IPS-NIHi11 (cell line): ENCODE measurements around the gene SHROOM1.

ENCODE experiments used
- DNase-seq: peaks from one replicate; pipeline ENCODE4 v3.0.0; 2012; ENCODE audit warnings: mixed read lengths, low spot score

SHROOM1 gene

DNA sequence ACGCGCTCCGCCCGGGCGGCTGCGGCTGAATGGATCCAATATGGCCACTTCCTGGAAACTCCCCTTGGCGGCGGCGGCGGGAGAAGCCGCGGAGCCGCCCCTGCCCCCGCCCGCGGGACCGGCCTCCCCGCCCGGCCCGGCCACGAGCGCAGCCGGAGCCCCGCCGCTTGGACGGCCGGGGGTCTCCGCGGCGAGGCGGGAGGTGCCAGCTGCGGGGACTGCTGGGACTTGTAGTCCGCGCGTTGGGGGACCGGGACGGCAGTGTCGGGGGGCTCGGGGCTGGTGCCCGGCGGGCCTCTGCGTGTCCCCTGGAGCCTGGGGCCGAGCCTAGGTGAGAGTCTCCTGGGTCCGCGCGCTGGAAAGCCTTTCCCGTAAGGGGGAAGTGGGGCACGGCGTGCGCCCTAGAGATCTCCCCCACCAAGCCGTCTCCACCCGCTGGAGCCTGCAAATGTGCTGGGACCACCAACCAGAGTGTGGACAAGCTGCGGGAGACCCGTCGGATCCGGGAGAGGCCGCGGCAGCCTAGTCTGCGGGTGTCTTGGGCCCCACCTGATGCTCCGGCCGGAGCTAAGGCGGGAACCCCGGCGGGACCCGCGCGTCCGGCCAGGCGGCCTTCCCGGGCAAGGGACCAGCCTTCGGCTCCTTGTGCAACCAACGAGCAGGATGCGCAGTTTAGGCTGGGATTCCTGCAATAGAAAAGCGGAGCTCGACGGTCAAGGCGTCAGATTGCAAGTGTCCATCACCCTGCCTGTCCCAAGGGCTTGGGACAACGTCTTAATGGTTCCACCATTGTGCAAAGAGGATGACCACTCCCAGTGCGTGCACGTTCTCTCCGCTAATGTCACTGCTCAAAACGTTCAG, 53.0 kb downstream of the SHROOM1 start, which contains the start of gene SEPTIN8:
TSS of gene SEPTIN8 (minus strand) at position 31 of the 861 bp plus-strand sequence. CDS start 102 bp downstream, outside the sequence.
- peak; percentile 82 for DNase-seq

DNA sequence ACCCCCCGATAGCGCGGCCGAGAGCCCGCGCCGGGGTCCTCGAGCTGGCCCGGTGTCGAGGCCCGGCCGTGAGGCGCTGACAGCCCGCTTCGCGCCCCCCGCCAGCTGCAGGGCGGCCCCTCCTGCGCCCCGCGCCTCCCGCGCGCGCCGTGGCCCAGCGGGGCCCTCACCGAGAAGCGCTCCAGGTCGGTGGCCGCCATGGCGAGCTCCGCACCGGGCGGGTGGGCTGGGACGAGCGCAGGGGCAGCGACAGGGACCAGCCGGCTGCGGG, 53.6 kb downstream of the SHROOM1 start:
- no peak for DNase-seq

DNA sequence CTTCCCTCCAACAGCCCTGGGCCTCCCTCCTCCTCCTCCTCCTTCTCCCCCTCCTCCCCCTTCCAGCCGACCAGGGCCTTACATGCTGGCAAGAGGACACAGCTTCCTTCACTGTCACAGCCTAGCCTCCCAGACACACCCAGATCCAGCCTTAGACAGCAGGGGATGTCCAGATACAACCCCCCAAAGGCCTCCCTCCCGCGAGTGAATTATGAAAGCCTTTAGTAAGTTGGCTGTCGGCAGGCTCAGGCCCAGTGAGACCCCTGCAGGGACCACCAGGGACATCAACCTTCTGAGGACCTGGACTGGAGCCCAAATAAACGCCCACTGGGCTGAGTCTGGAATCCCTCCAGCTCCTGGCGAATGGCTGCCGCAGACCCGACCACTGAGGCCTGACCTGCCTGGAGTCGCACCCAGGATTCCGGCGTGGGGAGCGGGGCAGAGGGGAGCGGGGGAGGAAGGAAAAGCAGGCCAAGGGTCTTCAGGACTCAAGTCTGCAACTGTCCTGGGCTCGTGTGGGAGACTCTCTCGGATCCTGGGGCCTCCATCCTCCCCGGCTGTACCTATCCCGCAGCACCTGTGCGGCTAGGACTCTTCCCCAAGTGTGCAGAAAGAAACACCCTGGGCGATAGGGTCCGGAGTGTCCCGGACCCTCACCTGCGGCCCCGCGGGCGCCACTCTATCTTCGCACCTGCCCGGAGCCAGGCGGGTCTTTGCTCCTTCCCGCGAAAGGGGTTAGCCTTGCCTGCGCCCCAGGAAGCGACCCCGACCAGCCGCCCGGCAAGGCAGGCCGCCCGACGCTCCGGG, 54.1 kb downstream of the SHROOM1 start:
- peak; percentile 55 for DNase-seq

DNA sequence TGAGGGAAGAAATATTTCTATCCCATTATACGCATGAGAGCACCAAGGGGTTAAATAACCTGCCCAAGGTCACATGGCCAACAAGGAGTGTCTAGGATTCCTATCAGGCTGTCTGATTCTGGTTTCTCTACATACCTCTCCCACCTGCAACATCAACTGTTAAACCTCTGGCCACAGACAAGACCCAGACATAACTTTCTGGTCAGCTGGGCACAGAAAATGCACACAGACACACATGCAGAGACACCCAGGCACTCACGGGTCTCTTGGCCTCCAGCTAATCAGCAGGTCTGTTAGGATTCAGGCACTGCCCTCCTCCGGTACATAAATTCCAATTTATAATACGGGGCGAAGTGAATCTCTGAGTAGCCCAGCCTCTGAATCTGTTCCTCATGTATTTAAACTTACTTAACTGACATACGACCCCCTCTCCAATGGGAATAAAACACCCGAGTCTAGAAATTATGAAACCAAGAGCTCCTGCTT, 54.9 kb downstream of the SHROOM1 start:
- peak; percentile 38 for DNase-seq

- DNase-seq, result no peak
Observed at GRCh38 chr5:132774896-132775295, 55.6 kb downstream of the SHROOM1 start.

DNA sequence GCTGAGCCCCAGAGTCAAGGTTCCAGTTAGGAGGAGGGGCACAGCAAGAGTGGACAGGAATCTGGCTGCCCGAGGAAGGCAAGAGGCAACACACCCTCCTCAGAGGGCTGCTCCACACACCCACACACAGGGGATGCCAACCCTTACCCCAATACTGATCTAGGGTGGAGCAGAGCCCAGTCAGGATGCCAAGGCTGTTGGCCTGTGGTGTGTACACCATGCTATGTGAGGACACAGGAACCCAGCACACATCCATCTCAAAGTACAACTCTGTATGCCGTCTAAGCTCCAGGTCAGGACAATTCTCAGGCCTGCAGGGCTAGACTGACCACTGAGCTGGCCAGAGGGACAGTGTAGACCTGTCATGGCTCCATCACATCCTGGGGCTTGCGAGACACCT, 56.0 kb downstream of the SHROOM1 start:
- no peak for DNase-seq

DNA sequence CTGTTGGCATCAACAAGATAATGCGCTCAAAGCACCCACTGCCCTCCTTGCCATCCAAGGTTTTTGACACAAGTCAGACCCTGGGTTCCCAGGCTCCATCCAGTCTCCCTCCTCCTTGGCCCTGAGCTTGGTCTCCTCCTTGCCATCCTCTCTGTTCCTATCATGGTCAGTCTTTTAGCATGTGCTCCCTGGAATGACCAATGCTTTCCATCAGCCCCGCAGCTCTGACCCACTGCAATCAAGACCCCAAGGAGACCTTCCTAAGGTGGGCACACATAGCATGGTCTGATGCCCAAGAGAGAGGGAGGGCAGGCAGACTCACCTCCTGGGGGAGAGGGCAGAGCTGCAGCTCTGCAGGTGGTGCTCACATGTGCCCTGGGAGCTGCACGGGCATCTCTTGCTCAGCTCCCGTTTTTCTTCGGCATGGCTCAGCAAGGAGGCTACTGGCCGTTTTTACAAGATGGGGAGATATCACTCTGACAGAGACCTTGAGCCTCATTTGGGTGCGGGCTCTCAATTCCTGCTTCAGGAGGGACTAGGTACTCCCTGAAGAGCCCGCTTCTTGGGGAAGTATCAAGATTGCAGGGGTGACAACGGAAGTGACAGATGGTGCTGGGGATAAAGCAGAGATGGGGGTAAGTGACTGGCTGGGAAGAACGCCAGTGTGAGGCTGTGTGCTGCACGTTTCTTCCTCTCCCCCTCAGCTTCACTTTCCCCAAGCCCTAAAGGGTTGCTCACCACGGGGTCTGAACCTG, 56.7 kb downstream of the SHROOM1 start:
- no peak for DNase-seq

GRCh38 chr5:132773114-132773513, 57.3 kb downstream of the SHROOM1 start:
- DNase-seq, result no peak

DNA sequence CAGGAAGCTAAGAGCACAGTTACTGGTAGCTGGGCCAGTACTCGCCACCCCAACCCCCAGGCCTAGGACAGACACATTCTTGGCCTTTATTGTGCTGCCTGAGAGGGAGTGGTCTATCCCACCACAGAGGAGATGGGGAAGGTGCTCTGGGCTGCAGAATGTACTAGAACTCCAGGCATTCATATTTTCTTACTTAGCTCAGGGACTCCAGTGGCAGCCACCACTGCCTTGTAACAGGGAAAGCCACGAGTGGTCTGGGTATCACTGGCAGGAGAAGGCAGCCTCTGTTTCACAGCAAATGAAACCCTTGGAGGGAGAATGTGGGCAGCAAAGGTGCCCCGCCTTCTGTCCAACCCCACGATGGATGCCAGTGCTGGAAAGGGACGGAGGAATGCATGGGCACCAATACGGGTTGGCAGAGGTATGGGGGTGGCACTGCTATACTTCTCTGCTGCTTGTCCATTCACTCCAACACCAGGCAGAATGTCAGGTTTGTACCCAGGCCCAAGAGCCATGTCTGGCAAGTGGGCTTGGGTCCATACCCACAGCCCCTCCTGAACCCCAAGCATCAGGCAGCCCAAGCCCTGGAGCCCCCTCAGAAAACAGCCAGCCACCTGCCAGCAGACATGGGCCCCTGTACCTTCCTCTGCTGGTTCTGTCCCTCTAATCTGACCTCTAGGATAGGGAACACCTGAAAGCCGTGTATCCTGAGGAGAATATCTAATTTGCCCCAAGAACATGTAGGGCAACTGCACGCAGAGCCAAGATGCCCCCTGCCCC, 58.0 kb downstream of the SHROOM1 start:
- DNase-seq, result no peak
